KMS-11 (cell line): ENCODE measurements around the gene TRIM9.

Experiments
- H2AFZ ChIP-seq: fragments of 200-600 bp; sonication (generic); 2 replicates; pipeline ENCODE4 v1.6.1; 2016; ENCODE audit warnings: antibody characterized with exemption, mixed run types, low read depth
- H3K27ac ChIP-seq: fragments of 200-600 bp; sonication (generic); 2 replicates; pipeline ENCODE4 v1.6.1; 2016; ENCODE audit warnings: mild to moderate bottlenecking, mixed run types
- H3K27me3 ChIP-seq: fragments of 200-600 bp; sonication (generic); 2 replicates; pipeline ENCODE4 v1.6.1; 2017; ENCODE audit warnings: mild to moderate bottlenecking, low read depth, mixed run types, moderate library complexity; ENCODE audit not compliant: insufficient read depth
- H3K36me3 ChIP-seq: fragments of 200-600 bp; sonication (generic); 2 replicates; pipeline ENCODE4 v1.6.1; 2017; ENCODE audit warnings: mild to moderate bottlenecking, mixed run types; ENCODE audit not compliant: insufficient read depth
- H3K4me1 ChIP-seq: fragments of 200-600 bp; sonication (generic); 2 replicates; pipeline ENCODE4 v1.6.1; 2016; ENCODE audit warnings: mild to moderate bottlenecking, low read depth, mixed run types; ENCODE audit not compliant: poor library complexity, severe bottlenecking
- H3K4me2 ChIP-seq: fragments of 200-600 bp; sonication (generic); 2 replicates; pipeline ENCODE4 v1.7.0; 2016; ENCODE audit warnings: mild to moderate bottlenecking, mixed run types
- H3K4me3 ChIP-seq: fragments of 200-600 bp; sonication (generic); IDR thresholded peaks from 2 replicates; pipeline ENCODE4 v1.6.1; 2017; ENCODE audit warnings: low read depth, low read length, mixed read lengths; ENCODE audit not compliant: insufficient read depth
- H3K79me2 ChIP-seq: fragments of 200-600 bp; sonication (generic); 2 replicates; pipeline ENCODE4 v1.6.1; 2016; ENCODE audit warnings: low read depth, mixed run types; ENCODE audit not compliant: insufficient read depth
- H3K9ac ChIP-seq: fragments of 200-600 bp; sonication (generic); 2 replicates; pipeline ENCODE4 v1.6.1; 2016; ENCODE audit warnings: mild to moderate bottlenecking, mixed run types
- H4K20me1 ChIP-seq: fragments of 200-600 bp; sonication (generic); 2 replicates; pipeline ENCODE4 v1.6.1; 2016; ENCODE audit warnings: mild to moderate bottlenecking, mixed run types; ENCODE audit not compliant: insufficient read depth
- TF ChIP-seq, protein P1 (sequence below): fragments of 200-600 bp; sonication (generic); conservative IDR thresholded peaks from 2 replicates; pipeline ENCODE4 v1.6.1; 2017; ENCODE audit warnings: low read depth, mild to moderate bottlenecking, antibody characterized with exemption, low read length, moderate library complexity, mixed read lengths

TRIM9 gene

DNA sequence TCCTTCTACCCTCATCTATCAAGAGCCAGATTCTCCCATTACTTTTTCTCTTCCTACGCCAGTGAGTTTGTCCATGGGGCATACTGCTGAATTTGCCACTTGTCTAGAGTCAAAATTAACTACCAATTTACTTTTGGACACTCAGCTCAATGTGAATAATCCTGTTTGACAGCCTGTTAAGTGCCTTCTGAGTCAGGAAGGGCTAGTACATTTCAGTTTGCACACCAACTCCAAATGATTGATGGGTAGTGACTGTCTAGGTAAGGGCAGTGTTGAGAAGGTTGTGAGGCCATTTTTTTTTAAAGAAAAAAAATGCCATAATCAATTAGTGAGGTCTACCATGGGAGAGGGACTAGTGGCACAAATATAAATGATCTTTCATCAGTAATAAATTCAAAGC lies 21.8 kb upstream of the TRIM9 start:
- no peak overlapping the region for H3K27ac ChIP-seq
- H3K9ac ChIP-seq = no peak overlapping the region
- no peak overlapping the region for H2AFZ ChIP-seq
- no peak overlapping the region for H3K4me2 ChIP-seq
- H3K36me3 ChIP-seq = no peaks in the 10 kb centered on the region
- H3K4me1 ChIP-seq = no peaks in the 10 kb centered on the region
- H3K4me3 ChIP-seq = no peak overlapping the region
- H4K20me1 ChIP-seq = no peaks in the 10 kb centered on the region
- H3K79me2 ChIP-seq = no peaks in the 10 kb centered on the region
- H3K27me3 ChIP-seq = no peaks in the 10 kb centered on the region
- TF ChIP-seq, protein P1, sequence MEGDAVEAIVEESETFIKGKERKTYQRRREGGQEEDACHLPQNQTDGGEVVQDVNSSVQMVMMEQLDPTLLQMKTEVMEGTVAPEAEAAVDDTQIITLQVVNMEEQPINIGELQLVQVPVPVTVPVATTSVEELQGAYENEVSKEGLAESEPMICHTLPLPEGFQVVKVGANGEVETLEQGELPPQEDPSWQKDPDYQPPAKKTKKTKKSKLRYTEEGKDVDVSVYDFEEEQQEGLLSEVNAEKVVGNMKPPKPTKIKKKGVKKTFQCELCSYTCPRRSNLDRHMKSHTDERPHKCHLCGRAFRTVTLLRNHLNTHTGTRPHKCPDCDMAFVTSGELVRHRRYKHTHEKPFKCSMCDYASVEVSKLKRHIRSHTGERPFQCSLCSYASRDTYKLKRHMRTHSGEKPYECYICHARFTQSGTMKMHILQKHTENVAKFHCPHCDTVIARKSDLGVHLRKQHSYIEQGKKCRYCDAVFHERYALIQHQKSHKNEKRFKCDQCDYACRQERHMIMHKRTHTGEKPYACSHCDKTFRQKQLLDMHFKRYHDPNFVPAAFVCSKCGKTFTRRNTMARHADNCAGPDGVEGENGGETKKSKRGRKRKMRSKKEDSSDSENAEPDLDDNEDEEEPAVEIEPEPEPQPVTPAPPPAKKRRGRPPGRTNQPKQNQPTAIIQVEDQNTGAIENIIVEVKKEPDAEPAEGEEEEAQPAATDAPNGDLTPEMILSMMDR = no peak

DNA sequence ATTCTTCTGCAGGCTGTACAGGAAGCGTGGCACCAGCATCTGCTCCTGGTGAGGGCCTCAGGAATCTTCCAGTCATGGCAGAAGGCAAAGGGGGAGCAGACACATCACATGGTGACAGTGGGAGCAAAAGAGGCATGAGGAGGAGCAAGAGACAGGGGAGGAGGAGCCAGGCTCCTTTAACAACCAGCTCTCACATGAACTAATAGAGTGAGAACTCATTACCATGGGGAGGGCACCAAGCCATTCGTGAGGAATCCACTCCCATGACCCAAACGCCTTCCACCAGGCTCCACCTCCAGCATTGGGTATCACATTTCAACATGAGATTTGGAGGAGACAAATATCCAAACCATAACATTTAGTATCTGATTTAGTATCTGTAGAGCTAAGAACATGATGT lies 14.7 kb upstream of the TRIM9 start:
- Histone ChIP-seq H3K9ac (no peak overlapping the region), H2AFZ (no peak overlapping the region), H3K27ac (no peak overlapping the region), H3K36me3 (no peaks in the 10 kb centered on the region), H3K4me3 (no peak overlapping the region), H3K4me1 (no peaks in the 10 kb centered on the region), H3K79me2 (no peaks in the 10 kb centered on the region), H3K27me3 (no peaks in the 10 kb centered on the region), H4K20me1 (no peaks in the 10 kb centered on the region), H3K4me2 (no peak overlapping the region)
- TF ChIP-seq, protein P1 = no peak

GRCh38 chr14:51107801-51108200 lies 12.9 kb upstream of the TRIM9 start:
- H3K4me1 ChIP-seq = no peaks in the 10 kb centered on the region
- no peak overlapping the region for H3K4me3 ChIP-seq
- no peaks in the 10 kb centered on the region for H3K79me2 ChIP-seq
- no peak overlapping the region for H2AFZ ChIP-seq
- no peaks in the 10 kb centered on the region for H3K27me3 ChIP-seq
- no peak overlapping the region for H3K27ac ChIP-seq
- H3K4me2 ChIP-seq = no peak overlapping the region
- H4K20me1 ChIP-seq = no peaks in the 10 kb centered on the region
- H3K9ac ChIP-seq = no peak overlapping the region
- no peaks in the 10 kb centered on the region for H3K36me3 ChIP-seq
- TF ChIP-seq, protein P1 = no peak

GRCh38 chr14:51104467-51104866 lies 9.6 kb upstream of the TRIM9 start:
- TF ChIP-seq, protein P1 = no peak
- H3K4me2 ChIP-seq = no peak overlapping the region

DNA sequence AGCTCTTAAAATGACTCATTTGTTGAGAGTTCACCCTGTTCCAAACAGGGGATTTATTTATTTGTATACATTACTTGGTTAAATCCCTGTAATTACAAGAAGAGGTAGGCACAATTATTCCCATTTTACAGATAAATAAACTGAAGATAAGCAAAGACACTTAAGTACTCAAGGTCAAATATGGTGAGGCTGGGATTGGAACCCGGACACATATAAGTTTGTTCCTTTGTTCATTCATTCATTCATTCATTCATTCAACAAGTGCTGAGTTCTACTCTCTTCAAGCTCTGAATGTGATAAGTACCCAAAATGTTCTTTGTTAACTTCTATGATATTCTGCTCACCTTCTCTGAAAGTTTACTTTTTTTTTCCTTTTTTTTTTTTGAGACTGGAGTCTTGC lies 2.4 kb upstream of the TRIM9 start:
- no peaks in the 10 kb centered on the region for H3K27me3 ChIP-seq
- H3K4me2 ChIP-seq = no peak overlapping the region
- TF ChIP-seq, protein P1 = no peak
- no peak overlapping the region for H3K4me3 ChIP-seq
- H4K20me1 ChIP-seq = no peaks in the 10 kb centered on the region
- H3K4me1 ChIP-seq = no peaks in the 10 kb centered on the region
- H3K27ac ChIP-seq = no peak overlapping the region
- H2AFZ ChIP-seq = no peak overlapping the region
- no peaks in the 10 kb centered on the region for H3K36me3 ChIP-seq
- H3K9ac ChIP-seq = no peak overlapping the region
- no peaks in the 10 kb centered on the region for H3K79me2 ChIP-seq

More at GRCh38 chr14:51104467-51104866, 9.6 kb upstream of the TRIM9 start:
- no peaks in the 10 kb centered on the region for H3K79me2 ChIP-seq
- no peaks in the 10 kb centered on the region for H3K27me3 ChIP-seq
- no peak overlapping the region for H3K4me3 ChIP-seq
- no peaks in the 10 kb centered on the region for H4K20me1 ChIP-seq
- H2AFZ ChIP-seq = no peak overlapping the region
- no peaks in the 10 kb centered on the region for H3K36me3 ChIP-seq
- H3K9ac ChIP-seq = no peak overlapping the region
- no peak overlapping the region for H3K27ac ChIP-seq
- no peaks in the 10 kb centered on the region for H3K4me1 ChIP-seq
